22Rv1 (cell line): ENCODE results near the gene C16orf89.

Source experiments
- ZFX ChIP-seq: fragments of 450-650 bp; IDR thresholded peaks from 2 replicates; pipeline ENCODE4 v1.6.1; 2017; ENCODE audit warnings: antibody characterized with exemption, borderline replicate concordance
- TF ChIP-seq, protein P1 (sequence below): fragments of 450-650 bp; IDR thresholded peaks from 2 replicates; pipeline ENCODE4 v1.5.1; 2017; ENCODE audit warnings: mild to moderate bottlenecking

DNA sequence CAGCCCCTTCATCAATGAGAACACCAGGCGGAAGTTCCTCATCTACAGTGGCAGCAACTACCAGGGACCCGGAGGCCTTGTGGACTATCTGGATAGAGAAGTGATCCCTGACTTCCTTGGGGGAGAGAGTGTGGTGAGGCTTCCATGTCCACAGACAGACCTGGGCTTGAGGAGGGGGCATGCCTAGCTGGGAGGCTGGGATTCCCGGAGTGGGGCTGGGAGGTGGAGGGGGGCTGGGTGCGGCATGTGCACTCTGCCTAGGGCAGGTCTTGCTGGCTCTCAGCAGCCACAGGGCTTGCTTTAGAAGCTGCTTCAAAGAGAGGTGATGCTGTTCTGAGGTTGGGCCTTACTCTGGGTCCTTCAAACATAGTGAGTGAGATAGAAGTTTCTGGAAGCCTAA, 59.8 kb downstream of the C16orf89 start:
- TF ChIP-seq, protein P1, sequence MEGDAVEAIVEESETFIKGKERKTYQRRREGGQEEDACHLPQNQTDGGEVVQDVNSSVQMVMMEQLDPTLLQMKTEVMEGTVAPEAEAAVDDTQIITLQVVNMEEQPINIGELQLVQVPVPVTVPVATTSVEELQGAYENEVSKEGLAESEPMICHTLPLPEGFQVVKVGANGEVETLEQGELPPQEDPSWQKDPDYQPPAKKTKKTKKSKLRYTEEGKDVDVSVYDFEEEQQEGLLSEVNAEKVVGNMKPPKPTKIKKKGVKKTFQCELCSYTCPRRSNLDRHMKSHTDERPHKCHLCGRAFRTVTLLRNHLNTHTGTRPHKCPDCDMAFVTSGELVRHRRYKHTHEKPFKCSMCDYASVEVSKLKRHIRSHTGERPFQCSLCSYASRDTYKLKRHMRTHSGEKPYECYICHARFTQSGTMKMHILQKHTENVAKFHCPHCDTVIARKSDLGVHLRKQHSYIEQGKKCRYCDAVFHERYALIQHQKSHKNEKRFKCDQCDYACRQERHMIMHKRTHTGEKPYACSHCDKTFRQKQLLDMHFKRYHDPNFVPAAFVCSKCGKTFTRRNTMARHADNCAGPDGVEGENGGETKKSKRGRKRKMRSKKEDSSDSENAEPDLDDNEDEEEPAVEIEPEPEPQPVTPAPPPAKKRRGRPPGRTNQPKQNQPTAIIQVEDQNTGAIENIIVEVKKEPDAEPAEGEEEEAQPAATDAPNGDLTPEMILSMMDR = no peak
- TF ChIP-seq ZFX = no peak
